GM18951 (cell line): ENCODE data around the gene LUZP2.
"Not testable (repeated sequence)": the region's sequence is repeated elsewhere in the genome, so short reads cannot be mapped to it uniquely, and the experiment has no call there.

Source experiments
- POLR2A ChIP-seq: IDR thresholded peaks from 4 replicates; pipeline ENCODE4 v1.6.1; 2011; ENCODE audit warnings: mild to moderate bottlenecking; ENCODE audit not compliant: insufficient read length, insufficient read depth; ENCODE audit errors: extremely low read depth
- in situ Hi-C: fragments of 300-500 bp; cut with MboI; formaldehyde crosslinking; loops from one replicate; pipeline ENCODE4 v1.12.0; 2022; ENCODE audit warnings: low sequenced_read_pairs, mixed read lengths, inconsistent platforms; ENCODE audit not compliant: unreplicated experiment

Gene LUZP2

DNA sequence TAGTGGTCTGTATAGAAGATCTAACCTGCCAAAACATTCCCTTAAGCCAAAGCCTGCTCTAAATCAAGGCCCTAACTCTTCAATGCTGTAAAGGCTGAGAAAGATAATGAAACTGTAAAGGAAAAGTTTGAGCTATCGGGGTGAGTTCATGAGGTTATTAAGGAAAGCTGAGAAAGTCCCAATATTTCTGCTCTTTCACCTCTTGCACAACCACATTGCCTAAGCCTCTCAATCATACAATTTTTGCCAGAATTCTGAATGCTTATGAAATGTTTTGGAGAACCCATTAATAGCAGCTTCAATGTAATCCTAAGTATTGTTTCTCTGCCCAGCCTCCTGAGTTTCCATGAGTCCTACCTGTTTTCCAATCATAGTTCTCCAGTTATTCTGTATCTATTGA is 373.2 kb downstream of the LUZP2 start:
- TF ChIP-seq POLR2A: no peak
- in situ Hi-C loops: no loop called here

GRCh38 chr11:24872186-24872585 is 375.3 kb downstream of the LUZP2 start:
- in situ Hi-C loops: no loop called here
- TF ChIP-seq POLR2A: no peak

- no peak for TF ChIP-seq POLR2A
- in situ Hi-C loops: no loop called here
These were observed 375.9 kb downstream of the LUZP2 start for GRCh38 chr11:24872651-24873311.

DNA sequence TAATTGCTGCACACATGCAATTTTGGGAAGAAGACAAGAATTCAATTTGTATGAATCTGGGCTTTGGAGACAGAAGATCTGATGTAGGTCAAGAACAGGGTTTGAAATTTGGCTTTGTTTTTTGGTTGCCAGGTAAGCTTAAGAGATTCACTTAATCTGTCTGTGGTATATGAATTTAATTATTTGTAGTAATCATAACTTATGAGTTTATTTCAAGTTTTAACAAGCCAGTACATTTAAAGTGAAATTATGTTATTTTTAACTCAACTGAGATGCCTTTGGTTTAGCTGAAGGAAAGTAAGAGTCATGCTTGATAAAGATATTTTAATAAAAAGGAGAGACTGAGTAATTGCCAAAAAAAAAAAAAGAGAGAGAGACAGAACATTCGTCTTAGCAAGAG is 384.1 kb downstream of the LUZP2 start:
- in situ Hi-C loops: no loop called here

GRCh38 chr11:24885580-24886173 is 388.8 kb downstream of the LUZP2 start:
- TF ChIP-seq POLR2A: no peak
- in situ Hi-C loops: no loop called here

More for the DNA sequence above, 384.1 kb downstream of the LUZP2 start:
- no peak for TF ChIP-seq POLR2A

DNA sequence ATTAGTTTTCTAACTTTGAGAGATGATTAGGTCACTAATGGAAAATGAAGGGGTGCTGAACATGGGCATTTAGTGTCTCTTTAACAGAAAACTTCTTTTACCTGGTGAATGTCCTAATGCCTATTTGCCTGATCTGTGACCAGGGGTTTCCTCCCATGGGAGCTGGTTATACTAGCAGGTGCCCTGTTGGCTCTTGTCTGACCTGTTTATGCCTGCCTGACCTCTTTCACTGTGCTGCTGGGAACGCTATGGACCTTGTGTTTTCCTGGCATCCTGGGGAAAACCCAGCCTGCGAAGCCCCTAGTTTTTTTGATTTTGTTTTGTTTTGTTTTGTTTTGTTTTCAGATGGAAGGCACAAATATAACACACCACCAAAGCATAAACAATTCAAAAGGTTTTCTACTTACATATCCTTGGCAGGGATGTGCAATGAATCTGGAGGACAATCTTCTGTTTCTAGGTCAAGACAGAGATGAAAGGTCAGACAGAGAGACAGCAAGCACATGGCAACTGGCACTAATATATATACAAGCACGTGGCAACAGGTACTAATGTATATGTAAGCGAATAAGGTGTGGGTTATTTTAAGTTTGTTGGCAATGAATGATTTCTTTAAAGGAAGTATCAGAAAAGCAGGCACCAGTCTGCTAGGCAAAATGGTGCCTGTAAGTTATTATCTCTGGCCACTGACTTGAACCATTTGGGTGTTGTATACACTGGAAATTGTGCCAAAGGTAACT is 390.2 kb downstream of the LUZP2 start:
- no peak for TF ChIP-seq POLR2A
- in situ Hi-C loops: no loop called here

DNA sequence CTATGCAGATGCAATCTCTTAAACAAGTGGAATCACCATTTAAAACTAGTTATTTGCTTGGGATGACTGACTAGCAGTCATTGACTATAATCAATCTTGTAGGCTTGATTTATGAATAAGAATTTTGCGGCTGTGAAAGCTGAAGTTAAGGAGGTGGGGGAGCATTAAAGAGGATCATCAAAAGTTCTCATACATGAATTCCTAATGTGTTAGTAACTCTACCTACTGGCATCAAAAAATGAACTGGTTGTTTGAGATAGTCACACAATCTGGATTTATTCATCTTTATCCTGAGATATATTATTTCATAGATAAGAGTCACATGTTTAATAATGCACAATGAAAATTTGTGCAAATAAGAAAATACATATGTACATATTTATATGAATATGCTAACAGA is 393.6 kb downstream of the LUZP2 start:
- no peak for TF ChIP-seq POLR2A
- in situ Hi-C loops: no loop called here

- in situ Hi-C loops: not testable (repeated sequence)
These were observed 395.1 kb downstream of the LUZP2 start for GRCh38 chr11:24891845-24892492.

DNA sequence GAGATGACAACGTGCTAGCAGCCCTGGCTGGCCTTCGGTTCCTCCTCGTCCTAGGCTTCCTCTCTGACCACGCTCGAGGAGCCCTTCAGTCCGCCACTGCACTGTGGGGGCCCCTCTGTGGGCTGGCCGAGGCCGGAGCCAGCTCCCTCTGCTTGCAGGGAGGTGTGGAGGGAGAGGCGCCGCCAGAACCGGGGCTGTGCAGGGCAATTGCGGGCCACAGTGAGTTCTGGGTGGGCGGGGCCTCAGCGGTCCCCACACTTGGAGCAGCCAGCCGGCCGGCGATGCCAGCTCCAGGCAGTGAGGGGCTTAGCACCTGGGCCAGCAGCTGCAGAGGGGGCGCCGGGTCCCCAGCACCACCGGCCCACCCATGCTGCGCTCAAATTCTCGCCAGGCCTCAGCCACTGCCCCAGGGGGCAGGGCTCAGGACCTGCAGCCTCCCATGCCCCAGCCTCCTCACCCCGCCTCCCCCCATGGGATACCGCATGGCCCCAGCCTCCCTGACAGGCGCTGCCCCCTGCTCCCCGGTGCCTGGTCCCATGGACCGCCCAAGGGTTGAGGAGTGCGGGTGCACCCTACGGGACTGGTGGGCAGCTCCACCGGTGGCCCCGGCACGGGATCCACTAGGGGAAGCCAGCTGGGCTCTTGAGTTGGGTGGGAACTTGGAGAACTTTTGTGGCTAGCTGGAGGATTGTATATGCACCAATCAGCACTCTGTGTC is 399.4 kb downstream of the LUZP2 start:
- TF ChIP-seq POLR2A: no peak
- in situ Hi-C loops: no loop called here

- in situ Hi-C loops: no loop called here
- no peak for TF ChIP-seq POLR2A
These were observed 403.7 kb downstream of the LUZP2 start for GRCh38 chr11:24900514-24900913.

- in situ Hi-C loops: no loop called here
These were observed 404.2 kb downstream of the LUZP2 start for GRCh38 chr11:24900960-24901549.

DNA sequence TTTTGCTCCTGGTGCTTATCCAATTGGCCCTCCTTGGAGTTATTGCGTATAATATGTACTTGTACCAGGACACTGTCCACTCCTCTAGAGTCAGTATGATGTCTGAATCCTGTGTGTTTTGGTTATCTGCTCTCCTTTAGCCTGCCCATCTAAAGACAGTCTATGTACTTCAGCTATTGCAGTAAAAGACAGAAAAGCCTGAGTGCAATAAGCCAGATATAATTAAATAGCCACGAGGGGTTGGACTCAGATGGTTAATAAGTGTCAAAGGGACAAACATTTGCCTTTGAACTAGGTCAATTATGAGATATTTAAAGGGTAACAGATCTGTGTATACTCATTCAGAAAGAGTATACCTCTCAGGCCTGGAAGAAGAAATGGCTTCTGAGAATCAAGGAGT is 406.7 kb downstream of the LUZP2 start:
- in situ Hi-C loops: no loop called here
- no peak for TF ChIP-seq POLR2A

More at GRCh38 chr11:24900960-24901549, 404.2 kb downstream of the LUZP2 start:
- TF ChIP-seq POLR2A: no peak

- in situ Hi-C loops: no loop called here
- TF ChIP-seq POLR2A: no peak
These were observed 428.2 kb downstream of the LUZP2 start for GRCh38 chr11:24925091-24925490.
